NCI-H2227 (cell line): ENCODE measurements around the gene AOAH.
"Not testable (repeated sequence)": the region's sequence is repeated elsewhere in the genome, so short reads cannot be mapped to it uniquely, and the experiment has no call there.

Experiments
- DNase-seq: peaks from one replicate; lab custom pipeline; 2025; ENCODE audit not compliant: unreplicated experiment; lab: John Stamatoyannopoulos, UW

The AOAH gene

GRCh38 chr7:36739351-36739750 is 15.1 kb upstream of the AOAH start:
- DNase-seq, result no peak

GRCh38 chr7:36736899-36737211 is 12.6 kb upstream of the AOAH start:
- DNase-seq, result no peak

- no peak for DNase-seq
These were observed 12.0 kb upstream of the AOAH start for GRCh38 chr7:36736090-36736898.

- DNase-seq, result no peak
These were observed 10.9 kb upstream of the AOAH start for GRCh38 chr7:36735172-36735571.

- no peak for DNase-seq
These were observed 10.4 kb upstream of the AOAH start for GRCh38 chr7:36734731-36735130.

GRCh38 chr7:36733411-36733810 is 9.1 kb upstream of the AOAH start:
- no peak for DNase-seq

GRCh38 chr7:36732806-36733205 is 8.5 kb upstream of the AOAH start:
- no peak for DNase-seq

- no peak for DNase-seq
These were observed 5.8 kb upstream of the AOAH start for GRCh38 chr7:36730046-36730445.

- no peak for DNase-seq
These were observed 3.8 kb upstream of the AOAH start for GRCh38 chr7:36728143-36728542.

- no peak for DNase-seq
These were observed 2.7 kb upstream of the AOAH start for GRCh38 chr7:36726806-36727503.

GRCh38 chr7:36726311-36726710 is 2.0 kb upstream of the AOAH start:
- no peak for DNase-seq

- no peak for DNase-seq
These were observed 702 bp upstream of the AOAH start for GRCh38 chr7:36724996-36725395.

- no peak for DNase-seq
These were observed 1.0 kb downstream of the AOAH start for GRCh38 chr7:36723291-36723690.

GRCh38 chr7:36719083-36719632 is 5.1 kb downstream of the AOAH start:
- DNase-seq, result no peak

- DNase-seq, result no peak
These were observed 6.7 kb downstream of the AOAH start for GRCh38 chr7:36717586-36717985.

GRCh38 chr7:36716802-36717201 is 7.5 kb downstream of the AOAH start:
- DNase-seq, result not testable (repeated sequence)

GRCh38 chr7:36712015-36712414 is 12.3 kb downstream of the AOAH start:
- DNase-seq, result no peak

GRCh38 chr7:36711256-36711655 is 13.0 kb downstream of the AOAH start:
- no peak for DNase-seq

GRCh38 chr7:36710186-36710791 is 14.0 kb downstream of the AOAH start:
- no peak for DNase-seq

- no peak for DNase-seq
These were observed 15.5 kb downstream of the AOAH start for GRCh38 chr7:36708767-36709166.

- DNase-seq, result no peak
These were observed 16.4 kb downstream of the AOAH start for GRCh38 chr7:36707898-36708297.

- no peak for DNase-seq
These were observed 16.8 kb downstream of the AOAH start for GRCh38 chr7:36707465-36707864.
